CD4-positive, alpha-beta T cell treated with Interleukin-17A for 1 hour (primary cell): ENCODE results near the gene RMI2.

Experiments
- DNase-seq: peaks from one replicate; pipeline ENCODE4 v3.0.0-alpha.2; 2020

RMI2 gene

GRCh38 chr16:11310634-11310977, 34.7 kb upstream of the RMI2 start:
- DNase-seq, result no peak

- DNase-seq, result peak; percentile 58
Observed at GRCh38 chr16:11310997-11311561, 34.2 kb upstream of the RMI2 start.

GRCh38 chr16:11312718-11313492, 32.4 kb upstream of the RMI2 start:
- peak; percentile 49 for DNase-seq

GRCh38 chr16:11313493-11314308, 31.6 kb upstream of the RMI2 start:
- no peak for DNase-seq

GRCh38 chr16:11314309-11314894, 30.9 kb upstream of the RMI2 start:
- no peak for DNase-seq

GRCh38 chr16:11315510-11315909, 29.7 kb upstream of the RMI2 start:
- no peak for DNase-seq

GRCh38 chr16:11316331-11317015, 28.8 kb upstream of the RMI2 start:
- no peak for DNase-seq

- DNase-seq, result no peak
Observed at GRCh38 chr16:11318817-11319216, 26.4 kb upstream of the RMI2 start.

- no peak for DNase-seq
Observed at GRCh38 chr16:11319529-11320146, 25.6 kb upstream of the RMI2 start.

- DNase-seq, result no peak
Observed at GRCh38 chr16:11320170-11320569, 25.1 kb upstream of the RMI2 start.

GRCh38 chr16:11321662-11322061, 23.6 kb upstream of the RMI2 start:
- no peak for DNase-seq

GRCh38 chr16:11322823-11323222, 22.4 kb upstream of the RMI2 start:
- no peak for DNase-seq

GRCh38 chr16:11323551-11324336, 21.5 kb upstream of the RMI2 start:
- no peak for DNase-seq

- DNase-seq, result no peak
Observed at GRCh38 chr16:11325404-11326083, 19.7 kb upstream of the RMI2 start.

- no peak for DNase-seq
Observed at GRCh38 chr16:11326084-11326736, 19.0 kb upstream of the RMI2 start.

- no peak for DNase-seq
Observed at GRCh38 chr16:11326737-11327276, 18.5 kb upstream of the RMI2 start.

GRCh38 chr16:11327277-11328171, 17.7 kb upstream of the RMI2 start:
- DNase-seq, result no peak

GRCh38 chr16:11328172-11329070, 16.8 kb upstream of the RMI2 start:
- DNase-seq, result peak; percentile 54
